H9 (cell line): ENCODE data around the gene NAA25. TPM values are rescaled to one million over a fixed set of nuclear protein-coding genes. Genes with fewer than 3 reads are reported as not detected.

ENCODE experiments used
- DNase-seq: peaks from one replicate; pipeline ENCODE4 v3.0.0-alpha.2; 2017
- H2AFZ ChIP-seq: one replicate; pipeline ENCODE4 v1.6.1; 2013; ENCODE audit warnings: mild to moderate bottlenecking, low read length, control low read depth, moderate library complexity
- H2AK5ac ChIP-seq: 2 replicates; pipeline ENCODE4 v1.6.1; 2013; ENCODE audit warnings: low read length, control low read depth, mixed read lengths; ENCODE audit not compliant: insufficient read length
- H2BK120ac ChIP-seq: one replicate; pipeline ENCODE4 v1.6.1; 2013; ENCODE audit warnings: low read depth, mild to moderate bottlenecking, low read length, control low read depth, inconsistent platforms; ENCODE audit not compliant: poor library complexity, severe bottlenecking
- H2BK12ac ChIP-seq: 2 replicates; pipeline ENCODE4 v1.6.1; 2013; ENCODE audit warnings: low read length, control low read depth, mixed read lengths, low read depth; ENCODE audit not compliant: insufficient read length
- H2BK15ac ChIP-seq: 2 replicates; pipeline ENCODE4 v1.6.1; 2013; ENCODE audit warnings: low read depth, low read length, control low read depth
- H2BK20ac ChIP-seq: one replicate; pipeline ENCODE4 v1.6.1; 2013; ENCODE audit warnings: low read depth, mild to moderate bottlenecking, low read length, control low read depth, inconsistent platforms; ENCODE audit not compliant: poor library complexity, severe bottlenecking
- H2BK5ac ChIP-seq: 2 replicates; pipeline ENCODE4 v1.6.1; 2013; ENCODE audit warnings: low read length, control low read depth, mixed read lengths; ENCODE audit not compliant: insufficient read length
- H3K14ac ChIP-seq: 2 replicates; pipeline ENCODE4 v1.6.1; 2013; ENCODE audit warnings: low read length, control low read depth; ENCODE audit not compliant: insufficient read depth
- H3K18ac ChIP-seq: 2 replicates; pipeline ENCODE4 v1.6.1; 2013; ENCODE audit warnings: low read depth, mild to moderate bottlenecking, mixed read lengths, low read length, control low read depth; ENCODE audit not compliant: insufficient read length
- H3K23ac ChIP-seq: 2 replicates; pipeline ENCODE4 v1.6.1; 2013; ENCODE audit warnings: low read length, control low read depth, mixed read lengths, low read depth; ENCODE audit not compliant: insufficient read length
- H3K23me2 ChIP-seq: 2 replicates; pipeline ENCODE4 v1.6.1; 2013; ENCODE audit warnings: low read depth, mild to moderate bottlenecking, mixed read lengths, low read length, control low read depth; ENCODE audit not compliant: insufficient read length, poor library complexity, severe bottlenecking
- H3K27ac ChIP-seq: 2 replicates; pipeline ENCODE4 v1.5.1; 2013; ENCODE audit warnings: low read length, control low read depth, mixed read lengths, low read depth; ENCODE audit not compliant: insufficient read length
- H3K27me3 ChIP-seq: 2 replicates; pipeline ENCODE4 v1.6.1; 2013; ENCODE audit warnings: low read length, control low read depth, inconsistent platforms; ENCODE audit not compliant: insufficient read depth
- H3K4ac ChIP-seq: 2 replicates; pipeline ENCODE4 v1.6.1; 2013; ENCODE audit warnings: low read depth, mild to moderate bottlenecking, control low read depth, inconsistent platforms, low read length, moderate library complexity
- H3K4me1 ChIP-seq: 2 replicates; pipeline ENCODE4 v1.6.1; 2013; ENCODE audit warnings: low read length, control low read depth, inconsistent platforms; ENCODE audit not compliant: insufficient read depth
- H3K4me2 ChIP-seq: 2 replicates; pipeline ENCODE4 v1.6.1; 2013; ENCODE audit warnings: low read length, control low read depth, mixed read lengths; ENCODE audit not compliant: insufficient read length, insufficient read depth
- H3K56ac ChIP-seq: 2 replicates; pipeline ENCODE4 v1.6.1; 2013; ENCODE audit warnings: low read depth, mild to moderate bottlenecking, mixed read lengths, low read length, control low read depth; ENCODE audit not compliant: insufficient read length
- H3K79me1 ChIP-seq: 2 replicates; pipeline ENCODE4 v1.6.1; 2013; ENCODE audit warnings: low read depth, mild to moderate bottlenecking, moderate library complexity, low read length, control low read depth, inconsistent platforms; ENCODE audit not compliant: insufficient read depth, poor library complexity, severe bottlenecking
- H3K79me2 ChIP-seq: 2 replicates; pipeline ENCODE4 v1.6.1; 2013; ENCODE audit warnings: low read length, control low read depth, inconsistent platforms; ENCODE audit not compliant: insufficient read depth
- H3K9ac ChIP-seq: 2 replicates; pipeline ENCODE4 v1.6.1; 2013; ENCODE audit warnings: low read length, control low read depth, mixed read lengths; ENCODE audit not compliant: insufficient read length; ENCODE audit errors: extremely low read depth
- H3K9me3 ChIP-seq: one replicate; pipeline ENCODE4 v1.6.1; 2013; ENCODE audit warnings: low read depth, low read length, inconsistent platforms; ENCODE audit not compliant: control insufficient read depth
- H3T11ph ChIP-seq: one replicate; pipeline ENCODE4 v1.6.1; 2013; ENCODE audit warnings: mild to moderate bottlenecking, low read length, control low read depth, inconsistent platforms
- H4K20me1 ChIP-seq: one replicate; pipeline ENCODE4 v1.6.1; 2013; ENCODE audit not compliant: control insufficient read depth, insufficient read length, insufficient read depth
- H4K5ac ChIP-seq: 2 replicates; pipeline ENCODE4 v1.6.1; 2013; ENCODE audit warnings: low read depth, mild to moderate bottlenecking, mixed read lengths, low read length, control low read depth; ENCODE audit not compliant: insufficient read length
- H4K8ac ChIP-seq: replicated peaks from 2 replicates; pipeline ENCODE4 v1.6.1; 2013; ENCODE audit warnings: low read length, control low read depth, mixed read lengths, low read depth; ENCODE audit not compliant: insufficient read length
- H4K91ac ChIP-seq: 2 replicates; pipeline ENCODE4 v1.6.1; 2013; ENCODE audit warnings: low read depth, mild to moderate bottlenecking, moderate library complexity, mixed read lengths, low read length, control low read depth; ENCODE audit not compliant: insufficient read length
- H3K27ac Mint-ChIP-seq, 3 experiments: 2 replicates in 2 of 3; 3 replicates in 1 of 3; pipeline ENCODE4 v1.8.0; 2020 to 2021; ENCODE audit warnings: mixed read lengths in 3 of 3, mild to moderate bottlenecking in 1 of 3, moderate library complexity in 1 of 3
- H3K27me3 Mint-ChIP-seq: 2 replicates; pipeline ENCODE4 v1.8.0; 2021; ENCODE audit warnings: low read depth, mild to moderate bottlenecking, moderate library complexity, mixed read lengths
- H3K36me3 Mint-ChIP-seq, 3 experiments: 2 replicates in 2 of 3; 3 replicates in 1 of 3; pipeline ENCODE4 v1.8.0; 2020 to 2021; ENCODE audit warnings: low read depth in 3 of 3, mixed read lengths in 3 of 3; ENCODE audit not compliant: insufficient read depth in 1 of 3
- H3K4me1 Mint-ChIP-seq, 2 experiments: 2 replicates each; pipeline ENCODE4 v1.8.0; 2020; ENCODE audit warnings: mixed read lengths in 2 of 2
- H3K4me3 Mint-ChIP-seq, 2 experiments: 2 replicates in 1 of 2; 3 replicates in 1 of 2; pipeline ENCODE4 v1.8.0; 2020 to 2021; ENCODE audit warnings: mild to moderate bottlenecking in 2 of 2, mixed read lengths in 2 of 2, moderate library complexity in 1 of 2
- H3K9me3 Mint-ChIP-seq, 2 experiments: 2 replicates in 1 of 2; 3 replicates in 1 of 2; pipeline ENCODE4 v1.8.0; 2020; ENCODE audit warnings: mild to moderate bottlenecking in 2 of 2, mixed read lengths in 2 of 2, moderate library complexity in 1 of 2
- WGBS: extraction: QIAGEN DNeasy Blood & Tissue Kit; methylation state at CpG from one replicate; pipeline ENCODE4 v1.1.7; 2013; ENCODE audit warnings: missing lambda C conversion rate, low lambda C conversion rate, mixed read lengths; ENCODE audit not compliant: insufficient read length; ENCODE audit errors: extremely low coverage; 5-methylcytosine and 5-hydroxymethylcytosine counted together
- total RNA-seq: library from RNA; stranded (reverse); gene quantifications from 2 replicates; pipeline ENCODE4 v1.2.1, GENCODE V29; 2021
- TF ChIP-seq, protein P1 (sequence below): fragments of 200-600 bp; sonication (generic); conservative IDR thresholded peaks from 3 replicates; pipeline ENCODE4 v1.8.0; 2021; ENCODE audit warnings: antibody characterized with exemption, mild to moderate bottlenecking

The NAA25 gene
- total RNA-seq, 1 experiment from 2014 or later = 57.1 TPM

DNA sequence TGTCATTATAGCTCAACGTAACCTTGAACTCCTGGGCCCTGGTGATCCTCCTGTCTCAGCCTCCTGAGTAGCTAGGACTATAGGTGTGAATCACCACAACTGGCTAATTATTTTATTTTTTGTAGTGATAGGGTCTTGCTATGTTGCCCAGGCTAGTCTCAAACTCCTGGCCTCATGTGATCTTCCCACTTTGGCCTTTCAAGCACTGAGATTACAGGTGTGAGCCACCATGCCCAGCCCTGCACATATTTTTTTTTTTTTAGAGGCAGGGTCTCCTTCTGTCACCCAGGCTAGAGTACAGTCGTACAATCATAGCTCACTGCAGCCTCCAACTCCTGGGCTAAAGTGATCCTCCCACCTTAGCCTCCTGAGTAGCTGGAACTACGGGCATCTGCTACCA lies 104.5 kb downstream of the NAA25 start:
- Histone ChIP-seq H3K9ac (no peak overlapping the region), H4K91ac (no peak overlapping the region), H3K79me1 (no peaks in the 10 kb centered on the region), H3T11ph (no peak overlapping the region), H2BK20ac (no peak overlapping the region), H4K20me1 (no peaks in the 10 kb centered on the region), H4K5ac (no peak overlapping the region), H4K8ac (no peak overlapping the region), H3K4ac (no peak overlapping the region), H3K23ac (no peak overlapping the region), H2AFZ (no peak overlapping the region), H2BK15ac (no peak overlapping the region), H3K56ac (no peak overlapping the region), H3K4me1 (no peaks in the 10 kb centered on the region), H3K9me3 (no peaks in the 10 kb centered on the region), H2BK120ac (no peak overlapping the region), H3K23me2 (no peaks in the 10 kb centered on the region), H3K27ac (no peak overlapping the region), H2BK5ac (no peak overlapping the region), H3K18ac (no peak overlapping the region), H2BK12ac (no peak overlapping the region), H3K79me2 (no peaks in the 10 kb centered on the region), H2AK5ac (no peak overlapping the region), H3K27me3 (no peaks in the 10 kb centered on the region), H3K14ac (no peak overlapping the region), H3K4me2 (no peak overlapping the region)
- Mint-ChIP-seq H3K4me1 (peaks cover 16 to 19% of the 10 kb centered on the region in 2 experiments), H3K27ac (no peak overlapping the region), H3K9me3 (no peaks in the 10 kb centered on the region), H3K4me3 (no peak overlapping the region), H3K36me3 (peaks cover 0 to 7% (median 4%) of the 10 kb centered on the region in 3 experiments; a peak in 4 of 7 replicates), H3K27me3 (no peaks in the 10 kb centered on the region)
- DNase-seq = no peak
- no CpG with 5 or more reads among the region's 3 CpGs for WGBS
- TF ChIP-seq, protein P1, sequence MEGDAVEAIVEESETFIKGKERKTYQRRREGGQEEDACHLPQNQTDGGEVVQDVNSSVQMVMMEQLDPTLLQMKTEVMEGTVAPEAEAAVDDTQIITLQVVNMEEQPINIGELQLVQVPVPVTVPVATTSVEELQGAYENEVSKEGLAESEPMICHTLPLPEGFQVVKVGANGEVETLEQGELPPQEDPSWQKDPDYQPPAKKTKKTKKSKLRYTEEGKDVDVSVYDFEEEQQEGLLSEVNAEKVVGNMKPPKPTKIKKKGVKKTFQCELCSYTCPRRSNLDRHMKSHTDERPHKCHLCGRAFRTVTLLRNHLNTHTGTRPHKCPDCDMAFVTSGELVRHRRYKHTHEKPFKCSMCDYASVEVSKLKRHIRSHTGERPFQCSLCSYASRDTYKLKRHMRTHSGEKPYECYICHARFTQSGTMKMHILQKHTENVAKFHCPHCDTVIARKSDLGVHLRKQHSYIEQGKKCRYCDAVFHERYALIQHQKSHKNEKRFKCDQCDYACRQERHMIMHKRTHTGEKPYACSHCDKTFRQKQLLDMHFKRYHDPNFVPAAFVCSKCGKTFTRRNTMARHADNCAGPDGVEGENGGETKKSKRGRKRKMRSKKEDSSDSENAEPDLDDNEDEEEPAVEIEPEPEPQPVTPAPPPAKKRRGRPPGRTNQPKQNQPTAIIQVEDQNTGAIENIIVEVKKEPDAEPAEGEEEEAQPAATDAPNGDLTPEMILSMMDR = no peak
